Measurements from ENCODE around the gene CYP8B1. TPM values are rescaled to one million over a fixed set of nuclear protein-coding genes. Genes with fewer than 3 reads are reported as not detected.

The CYP8B1 gene
- total and polyA plus RNA-seq, 2 of the 13 experiments (the other 11 are each of a cell fraction or from before 2014, with no cell fraction given), result 0.58 to 2.0 TPM

DNA sequence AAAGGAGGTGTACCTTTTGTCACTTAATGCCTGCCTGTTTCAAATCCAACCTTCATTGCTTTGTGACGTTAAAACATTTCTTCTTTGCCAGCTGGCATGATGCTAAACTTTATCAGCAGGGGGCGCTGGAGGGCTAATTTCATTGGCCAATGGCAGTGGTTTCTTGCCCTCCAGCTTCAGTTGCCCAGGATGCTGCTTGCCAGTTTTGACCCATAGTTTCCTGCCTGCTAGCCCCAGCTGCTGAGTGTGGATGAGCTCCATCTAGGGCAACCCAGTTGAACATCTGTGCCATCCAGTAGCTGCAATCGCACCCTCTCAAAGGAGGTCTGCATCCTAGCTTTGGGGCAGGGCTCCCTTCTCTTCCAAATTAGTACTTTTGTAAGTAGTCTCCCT, 44.4 kb downstream of the CYP8B1 start (continued):
- TF ChIP-seq, protein P1, sequence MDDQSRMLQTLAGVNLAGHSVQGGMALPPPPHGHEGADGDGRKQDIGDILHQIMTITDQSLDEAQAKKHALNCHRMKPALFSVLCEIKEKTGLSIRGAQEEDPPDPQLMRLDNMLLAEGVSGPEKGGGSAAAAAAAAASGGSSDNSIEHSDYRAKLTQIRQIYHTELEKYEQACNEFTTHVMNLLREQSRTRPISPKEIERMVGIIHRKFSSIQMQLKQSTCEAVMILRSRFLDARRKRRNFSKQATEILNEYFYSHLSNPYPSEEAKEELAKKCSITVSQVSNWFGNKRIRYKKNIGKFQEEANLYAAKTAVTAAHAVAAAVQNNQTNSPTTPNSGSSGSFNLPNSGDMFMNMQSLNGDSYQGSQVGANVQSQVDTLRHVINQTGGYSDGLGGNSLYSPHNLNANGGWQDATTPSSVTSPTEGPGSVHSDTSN (CRISPR knock-in tag; IDR thresholded peaks at IDR 0.05; ENCODE audit: borderline replicate concordance), result no peak
- no peak for TF ChIP-seq ZSCAN22 (CRISPR knock-in tag; IDR thresholded peaks at IDR 0.05)
- TF ChIP-seq, protein P2, sequence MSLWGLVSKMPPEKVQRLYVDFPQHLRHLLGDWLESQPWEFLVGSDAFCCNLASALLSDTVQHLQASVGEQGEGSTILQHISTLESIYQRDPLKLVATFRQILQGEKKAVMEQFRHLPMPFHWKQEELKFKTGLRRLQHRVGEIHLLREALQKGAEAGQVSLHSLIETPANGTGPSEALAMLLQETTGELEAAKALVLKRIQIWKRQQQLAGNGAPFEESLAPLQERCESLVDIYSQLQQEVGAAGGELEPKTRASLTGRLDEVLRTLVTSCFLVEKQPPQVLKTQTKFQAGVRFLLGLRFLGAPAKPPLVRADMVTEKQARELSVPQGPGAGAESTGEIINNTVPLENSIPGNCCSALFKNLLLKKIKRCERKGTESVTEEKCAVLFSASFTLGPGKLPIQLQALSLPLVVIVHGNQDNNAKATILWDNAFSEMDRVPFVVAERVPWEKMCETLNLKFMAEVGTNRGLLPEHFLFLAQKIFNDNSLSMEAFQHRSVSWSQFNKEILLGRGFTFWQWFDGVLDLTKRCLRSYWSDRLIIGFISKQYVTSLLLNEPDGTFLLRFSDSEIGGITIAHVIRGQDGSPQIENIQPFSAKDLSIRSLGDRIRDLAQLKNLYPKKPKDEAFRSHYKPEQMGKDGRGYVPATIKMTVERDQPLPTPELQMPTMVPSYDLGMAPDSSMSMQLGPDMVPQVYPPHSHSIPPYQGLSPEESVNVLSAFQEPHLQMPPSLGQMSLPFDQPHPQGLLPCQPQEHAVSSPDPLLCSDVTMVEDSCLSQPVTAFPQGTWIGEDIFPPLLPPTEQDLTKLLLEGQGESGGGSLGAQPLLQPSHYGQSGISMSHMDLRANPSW (CRISPR knock-in tag; IDR thresholded peaks at IDR 0.05; ENCODE audit: borderline replicate concordance), result no peak
- no peak for TF ChIP-seq ZNF382 (CRISPR knock-in tag; IDR thresholded peaks at IDR 0.05; ENCODE audit: borderline replicate concordance)
- TF ChIP-seq ZNF12 (CRISPR knock-in tag; IDR thresholded peaks at IDR 0.05), result no peak
- no peak for TF ChIP-seq ZEB1 (IDR thresholded peaks at IDR 0.05; ENCODE audit: insufficient replicate concordance, low read depth)
- TF ChIP-seq ZMAT3 (CRISPR knock-in tag; conservative IDR thresholded peaks at IDR 0.05), result no peak
- no peak; the same call in 1 of the 2 replicates for TF ChIP-seq FOXC1 (CRISPR knock-in tag; IDR thresholded peaks at IDR 0.05; ENCODE audit: borderline replicate concordance)
- TF ChIP-seq, protein P3, sequence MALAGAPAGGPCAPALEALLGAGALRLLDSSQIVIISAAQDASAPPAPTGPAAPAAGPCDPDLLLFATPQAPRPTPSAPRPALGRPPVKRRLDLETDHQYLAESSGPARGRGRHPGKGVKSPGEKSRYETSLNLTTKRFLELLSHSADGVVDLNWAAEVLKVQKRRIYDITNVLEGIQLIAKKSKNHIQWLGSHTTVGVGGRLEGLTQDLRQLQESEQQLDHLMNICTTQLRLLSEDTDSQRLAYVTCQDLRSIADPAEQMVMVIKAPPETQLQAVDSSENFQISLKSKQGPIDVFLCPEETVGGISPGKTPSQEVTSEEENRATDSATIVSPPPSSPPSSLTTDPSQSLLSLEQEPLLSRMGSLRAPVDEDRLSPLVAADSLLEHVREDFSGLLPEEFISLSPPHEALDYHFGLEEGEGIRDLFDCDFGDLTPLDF (CRISPR knock-in tag; IDR thresholded peaks at IDR 0.05), result no peak
- TF ChIP-seq SMAD1 (CRISPR knock-in tag; IDR thresholded peaks at IDR 0.05; ENCODE audit: borderline replicate concordance, low read depth), result no peak
- TF ChIP-seq, protein P4, sequence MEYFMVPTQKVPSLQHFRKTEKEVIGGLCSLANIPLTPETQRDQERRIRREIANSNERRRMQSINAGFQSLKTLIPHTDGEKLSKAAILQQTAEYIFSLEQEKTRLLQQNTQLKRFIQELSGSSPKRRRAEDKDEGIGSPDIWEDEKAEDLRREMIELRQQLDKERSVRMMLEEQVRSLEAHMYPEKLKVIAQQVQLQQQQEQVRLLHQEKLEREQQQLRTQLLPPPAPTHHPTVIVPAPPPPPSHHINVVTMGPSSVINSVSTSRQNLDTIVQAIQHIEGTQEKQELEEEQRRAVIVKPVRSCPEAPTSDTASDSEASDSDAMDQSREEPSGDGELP (IDR thresholded peaks at IDR 0.05; ENCODE audit: borderline replicate concordance, low read depth), result peak; percentile 79
- TF ChIP-seq, protein P5, sequence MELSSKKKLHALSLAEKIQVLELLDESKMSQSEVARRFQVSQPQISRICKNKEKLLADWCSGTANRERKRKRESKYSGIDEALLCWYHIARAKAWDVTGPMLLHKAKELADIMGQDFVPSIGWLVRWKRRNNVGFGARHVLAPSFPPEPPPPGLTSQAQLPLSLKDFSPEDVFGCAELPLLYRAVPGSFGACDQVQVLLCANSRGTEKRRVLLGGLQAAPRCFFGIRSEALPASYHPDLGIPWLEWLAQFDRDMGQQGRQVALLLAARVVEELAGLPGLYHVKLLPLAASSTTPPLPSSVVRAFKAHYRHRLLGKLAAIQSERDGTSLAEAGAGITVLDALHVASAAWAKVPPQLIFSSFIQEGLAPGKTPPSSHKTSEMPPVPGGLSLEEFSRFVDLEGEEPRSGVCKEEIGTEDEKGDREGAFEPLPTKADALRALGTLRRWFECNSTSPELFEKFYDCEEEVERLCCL (CRISPR knock-in tag; IDR thresholded peaks at IDR 0.05; ENCODE audit: borderline replicate concordance), result no peak
- TF ChIP-seq ZMYM4 (CRISPR knock-in tag; IDR thresholded peaks at IDR 0.05), result peak; percentile 42; the same call in 1 of the 2 replicates
- TF ChIP-seq EED (CRISPR knock-in tag; IDR thresholded peaks at IDR 0.05), result no peak
- no peak for TF ChIP-seq ZNF282 (IDR thresholded peaks at IDR 0.05; ENCODE audit: partially characterized antibody)
- no peak for TF ChIP-seq GABPA (IDR thresholded peaks at IDR 0.05; ENCODE audit: low read depth, low read length)
- TF ChIP-seq GABPA (CRISPR knock-in tag; IDR thresholded peaks at IDR 0.05; ENCODE audit: low read depth), result no peak
- TF ChIP-seq RAD21 (CRISPR knock-in tag; IDR thresholded peaks at IDR 0.05), result peak; percentile 87
- 0 out of 2 replicates have a peak, but pooled peaks have one; percentile 29 for TF ChIP-seq CCDC6 (CRISPR knock-in tag; IDR thresholded peaks at IDR 0.05)
- TF ChIP-seq SOX13 (IDR thresholded peaks at IDR 0.05), result no peak
- no peak for TF ChIP-seq SOX13 (CRISPR knock-in tag; conservative IDR thresholded peaks at IDR 0.05 in 1 of 2, IDR thresholded peaks at IDR 0.05 in 1 of 2)
- no peak for TF ChIP-seq ZNF616 (CRISPR knock-in tag; IDR thresholded peaks at IDR 0.05; ENCODE audit: low read depth)
- no peak for TF ChIP-seq DR1 (CRISPR knock-in tag; IDR thresholded peaks at IDR 0.05)
- TF ChIP-seq ZNF614 (CRISPR knock-in tag; IDR thresholded peaks at IDR 0.05; ENCODE audit: borderline replicate concordance), result 0 out of 2 replicates have a peak, but pooled peaks have one; percentile 26
- 0 out of 2 replicates have a peak, but pooled peaks have one; percentile 43 for TF ChIP-seq ZNF501 (CRISPR knock-in tag; IDR thresholded peaks at IDR 0.05)

Data from HepG2 (cell line).